ENCODE data around the gene IMMP2L. TPM values are rescaled to one million over a fixed set of nuclear protein-coding genes. Genes with fewer than 3 reads are reported as not detected.

Gene IMMP2L
- total and polyA plus RNA-seq, 2 of the 8 experiments (the other 6 are each of a cell fraction or from before 2014, with no cell fraction given): 2.3 to 10.1 TPM

GRCh38 chr7:111564078-111564477 lies 1.8 kb upstream of the IMMP2L start:
- Histone ChIP-seq H4K5ac (ENCODE audit: insufficient read length, low read depth, low read length) (no peak overlapping the region), H2BK5ac (ENCODE audit: low read depth, low read length) (no peak overlapping the region), H3K4me2 (ENCODE audit: insufficient read depth in 1 of 2, low read depth in 2 of 2, low read length in 2 of 2) (no peak overlapping the region), H3K23ac (ENCODE audit: insufficient read length) (no peak overlapping the region), H3K56ac (replicated peaks; ENCODE audit: insufficient read length, low read depth, low read length) (no peak overlapping the region), H3K9ac (replicated peaks in 1 of 4; ENCODE audit: extremely low read depth in 1 of 4, low read depth in 3 of 4, low read length in 3 of 4) (no peak overlapping the region), H3K18ac (ENCODE audit: extremely low read depth, low read length) (no peak overlapping the region), H3K23me2 (ENCODE audit: low read depth, low read length) (peaks cover 4% of the 10 kb centered on the region), H3K36me3 (ENCODE audit: control insufficient read depth in 2 of 4, insufficient read depth in 4 of 4, low read length in 3 of 4) (no peaks in the 10 kb centered on the region; a peak in 1 of 8 replicates), H3K14ac (ENCODE audit: insufficient read length) (no peak overlapping the region), H2BK120ac (replicated peaks; ENCODE audit: low read depth, low read length) (no peak overlapping the region), H4K91ac (replicated peaks; ENCODE audit: insufficient read length, low read length) (no peak overlapping the region), H3K79me2 (ENCODE audit: control insufficient read depth in 1 of 2, insufficient read depth in 2 of 2, low read length in 2 of 2) (0 out of 4 replicates have a peak, but pooled peaks cover 0 to 5% of the 10 kb centered on the region in 2 experiments), H3K27ac (ENCODE audit: low read depth, low read length) (no peak overlapping the region), H2BK20ac (ENCODE audit: low read length) (no peak overlapping the region), H2BK12ac (ENCODE audit: low read depth, low read length) (no peak overlapping the region), H3K27me3 (replicated peaks in 1 of 4; ENCODE audit: control insufficient read depth in 3 of 4, extremely low read depth in 1 of 4, insufficient read depth in 3 of 4, low read length in 3 of 4) (peaks cover 0 to 1% (median 0%) of the 10 kb centered on the region in 4 experiments; a peak in 1 of 7 replicates), H2BK15ac (ENCODE audit: low read length) (no peak overlapping the region), H2AFZ (ENCODE audit: low read length) (no peak overlapping the region), H3K4ac (replicated peaks; ENCODE audit: insufficient read length, low read depth, low read length) (no peak overlapping the region), H3K4me1 (replicated peaks in 1 of 4; ENCODE audit: control insufficient read depth in 3 of 4, insufficient read depth in 4 of 4, low read length in 3 of 4) (peaks cover 0 to 13% (median 5%) of the 10 kb centered on the region in 4 experiments; a peak in 4 of 7 replicates), H3K79me1 (ENCODE audit: low read depth, low read length) (no peaks in the 10 kb centered on the region), H4K8ac (ENCODE audit: extremely low read depth, insufficient read depth, low read length) (no peak overlapping the region), H3K9me3 (ENCODE audit: insufficient read depth in 2 of 2, low read depth in 1 of 2, low read length in 1 of 2) (no peaks in the 10 kb centered on the region), H4K20me1 (replicated peaks in 1 of 2; ENCODE audit: control insufficient read depth in 1 of 2, insufficient read depth in 2 of 2, low read length in 2 of 2) (no peaks in the 10 kb centered on the region), H2AK5ac (ENCODE audit: low read depth, low read length) (no peak overlapping the region), H3K4me3 (ENCODE audit: extremely low read depth in 1 of 4, insufficient read depth in 2 of 4, low read depth in 3 of 4, low read length in 4 of 4) (no peak overlapping the region)
- POLR2A ChIA-PET (ENCODE audit: partially characterized antibody): no interaction called here
- WGBS, 2 experiments (ENCODE audit: extremely low coverage in 1 of 2, insufficient coverage in 1 of 2, insufficient read length in 1 of 2, insufficient replicate concordance in 2 of 2, low coverage in 1 of 2, low lambda C conversion rate in 2 of 2, missing lambda C conversion rate in 1 of 2): 0% methylated on average over 1 of the region's 1 CpG; no CpG with 5 or more reads in 1 of the 2 experiments
- no peak for FAIRE-seq
- DNase-seq (ENCODE audit: low read depth in 1 of 2, low spot score in 2 of 2): no peak
- CTCF ChIA-PET (ENCODE audit: partially characterized antibody): no interaction called here
- TF ChIP-seq RFX5 (IDR thresholded peaks at IDR 0.05; ENCODE audit: borderline replicate concordance, low read depth, low read length) (no peak), KDM4A (IDR thresholded peaks at IDR 0.05; ENCODE audit: low read depth, low read length, severe bottlenecking) (no peak), TAF7 (optimal IDR thresholded peaks at IDR 0.05; ENCODE audit: borderline replicate concordance, low read depth, low read length) (no peak)

Data from H1 (cell line).